Fibroblast of lung (primary cell): ENCODE data around the gene TENM4. TPM values are rescaled to one million over a fixed set of nuclear protein-coding genes. Genes with fewer than 3 reads are reported as not detected.

Experiments used
- DNase-seq, 2 donors: peaks; one replicate each; pipeline versions ENCODE4 v3.0.0 to v3.0.0-alpha.2; 2010; ENCODE audit warnings: low read depth in 2 of 2
- H2AFZ ChIP-seq: 2 replicates; pipeline ENCODE4 v1.5.1; 2012; ENCODE audit warnings: low read length, control low read depth, inconsistent platforms
- H3K27ac ChIP-seq: 2 replicates; pipeline ENCODE4 v1.5.1; 2011; ENCODE audit warnings: low read length, control low read depth; ENCODE audit not compliant: insufficient read depth
- H3K27me3 ChIP-seq: 2 replicates; pipeline ENCODE4 v1.5.1; 2011; ENCODE audit warnings: mild to moderate bottlenecking, low read length; ENCODE audit not compliant: control insufficient read depth, insufficient read depth
- H3K36me3 ChIP-seq: 2 replicates; pipeline ENCODE4 v1.5.1; 2011; ENCODE audit warnings: low read length; ENCODE audit not compliant: control insufficient read depth, insufficient read depth
- H3K4me1 ChIP-seq: 2 replicates; pipeline ENCODE4 v1.5.1; 2011; ENCODE audit warnings: low read length; ENCODE audit not compliant: control insufficient read depth, insufficient read depth; ENCODE audit errors: extremely low read depth
- H3K4me2 ChIP-seq: 2 replicates; pipeline ENCODE4 v1.5.1; 2011; ENCODE audit warnings: low read length, control low read depth; ENCODE audit not compliant: insufficient read depth; ENCODE audit errors: extremely low read depth
- H3K4me3 ChIP-seq, 4 experiments: fragments of 200-600 bp in 1 of 4; sonication (generic) in 1 of 4; replicated peaks in 1 of 4; 2 replicates each; pipeline ENCODE4 v1.5.1; 2011 to 2016; ENCODE audit warnings: low read length in 4 of 4, low read depth in 3 of 4, mild to moderate bottlenecking in 3 of 4, control low read depth in 2 of 4, inconsistent platforms in 1 of 4, mixed read lengths in 1 of 4; ENCODE audit not compliant: insufficient read depth in 1 of 4; ENCODE audit errors: control extremely low read depth in 1 of 4
- H3K79me2 ChIP-seq: 2 replicates; pipeline ENCODE4 v1.5.1; 2012; ENCODE audit warnings: mild to moderate bottlenecking, low read length, inconsistent platforms; ENCODE audit not compliant: control insufficient read depth, insufficient read depth
- H3K9ac ChIP-seq: 2 replicates; pipeline ENCODE4 v1.5.1; 2011; ENCODE audit warnings: mild to moderate bottlenecking, low read length, control low read depth; ENCODE audit not compliant: insufficient read depth
- H3K9me3 ChIP-seq: 2 replicates; pipeline ENCODE4 v1.5.1; 2012; ENCODE audit warnings: low read depth, low read length; ENCODE audit not compliant: control insufficient read depth, insufficient read depth
- H4K20me1 ChIP-seq: 2 replicates; pipeline ENCODE4 v1.5.1; 2011; ENCODE audit warnings: low read length; ENCODE audit not compliant: control insufficient read depth, insufficient read depth; ENCODE audit errors: extremely low read depth
- CTCF ChIP-seq, 2 donors: IDR thresholded peaks in 1 of 2; conservative IDR thresholded peaks in 1 of 2; 1 replicate in 1 of 2; 2 replicates in 1 of 2; pipeline ENCODE4 v1.5.1; 2011 to 2012; ENCODE audit warnings: low read length in 2 of 2, control low read depth in 1 of 2, inconsistent platforms in 1 of 2, low read depth in 1 of 2, mild to moderate bottlenecking in 1 of 2
- EZH2 ChIP-seq: IDR thresholded peaks from 2 replicates; pipeline ENCODE4 v1.5.1; 2012; ENCODE audit warnings: low read length, control low read depth, mild to moderate bottlenecking; ENCODE audit errors: missing control alignments
- polyA plus RNA-seq, 2 donors: library from polyadenylated mRNA; depleted of rRNA in 1 of 2; stranded (reverse) in 1 of 2; unstranded in 1 of 2; fragments of >200 nt; gene quantifications; 2 replicates each; pipeline ENCODE4 v1.2.1, GENCODE V29; 2011 to 2012; ENCODE audit warnings: missing spikeins in 1 of 2
- total RNA-seq: library from RNA; depleted of rRNA; stranded (reverse); fragments of >200 nt; gene quantifications from 2 replicates; pipeline ENCODE4 v1.2.1, GENCODE V29; 2014

Gene TENM4
- total and polyA plus RNA-seq, 2 donors (not counting 1 experiment from before 2014, with no cell fraction given): 4.6 to 48.4 TPM

GRCh38 chr11:78655561-78655960 is 785.3 kb downstream of the TENM4 start:
- Histone ChIP-seq H3K4me1 (no peaks in the 10 kb centered on the region), H3K27ac (no peak overlapping the region), H3K4me3 (no peak overlapping the region), H3K36me3 (peaks cover 5% of the 10 kb centered on the region), H4K20me1 (no peaks in the 10 kb centered on the region), H3K79me2 (no peaks in the 10 kb centered on the region), H3K27me3 (no peaks in the 10 kb centered on the region), H3K4me2 (no peak overlapping the region), H2AFZ (no peak overlapping the region), H3K9me3 (no peaks in the 10 kb centered on the region), H3K9ac (no peak overlapping the region)
- DNase-seq: no peak
- no peak for TF ChIP-seq CTCF (conservative IDR thresholded peaks at IDR 0.05 in 1 of 2, IDR thresholded peaks at IDR 0.05 in 1 of 2; ENCODE audit: low read depth in 1 of 2, low read length in 2 of 2)
- TF ChIP-seq EZH2: no peak

GRCh38 chr11:78654866-78655265 is 786.0 kb downstream of the TENM4 start:
- Histone ChIP-seq H3K79me2 (no peaks in the 10 kb centered on the region), H3K27ac (no peak overlapping the region), H2AFZ (no peak overlapping the region), H3K9me3 (no peaks in the 10 kb centered on the region), H3K9ac (no peak overlapping the region), H4K20me1 (no peaks in the 10 kb centered on the region), H3K27me3 (no peaks in the 10 kb centered on the region), H3K4me3 (no peak overlapping the region), H3K4me2 (no peak overlapping the region), H3K36me3 (peaks cover 5% of the 10 kb centered on the region), H3K4me1 (no peaks in the 10 kb centered on the region)
- no peak for TF ChIP-seq EZH2
- TF ChIP-seq CTCF (conservative IDR thresholded peaks at IDR 0.05 in 1 of 2, IDR thresholded peaks at IDR 0.05 in 1 of 2; ENCODE audit: low read depth in 1 of 2, low read length in 2 of 2): no peak
- DNase-seq: no peak

GRCh38 chr11:78654071-78654470 is 786.8 kb downstream of the TENM4 start:
- Histone ChIP-seq H3K9ac (no peak overlapping the region), H3K27me3 (no peaks in the 10 kb centered on the region), H3K79me2 (no peaks in the 10 kb centered on the region), H2AFZ (no peak overlapping the region), H3K27ac (no peak overlapping the region), H3K36me3 (peaks cover 5% of the 10 kb centered on the region), H3K4me1 (no peaks in the 10 kb centered on the region), H3K4me3 (no peak overlapping the region), H4K20me1 (no peaks in the 10 kb centered on the region), H3K4me2 (no peak overlapping the region), H3K9me3 (no peaks in the 10 kb centered on the region)
- no peak for TF ChIP-seq CTCF (conservative IDR thresholded peaks at IDR 0.05 in 1 of 2, IDR thresholded peaks at IDR 0.05 in 1 of 2; ENCODE audit: low read depth in 1 of 2, low read length in 2 of 2)
- no peak for TF ChIP-seq EZH2
- DNase-seq: no peak
